Sigmoid colon (tissue), 7 donors: ENCODE results near the gene NANOGP8. TPM values are rescaled to one million over a fixed set of nuclear protein-coding genes. Genes with fewer than 3 reads are reported as not detected.

Source experiments
- DNase-seq: peaks from one replicate; pipeline ENCODE4 v3.0.0-alpha.2; 2019
- H3K27ac ChIP-seq, 4 donors: fragments of 200-600 bp; sonication (generic); one replicate each; pipeline ENCODE4 v1.5.1; 2016 to 2019; ENCODE audit warnings: mild to moderate bottlenecking in 1 of 4
- H3K27me3 ChIP-seq, 3 donors: fragments of 200-600 bp; sonication (generic); one replicate each; pipeline ENCODE4 v1.5.1; 2019; ENCODE audit warnings: mild to moderate bottlenecking in 1 of 3
- H3K36me3 ChIP-seq, 4 donors: fragments of 200-600 bp; sonication (generic); one replicate each; pipeline ENCODE4 v1.5.1; 2016 to 2019
- H3K4me1 ChIP-seq, 4 donors: fragments of 200-600 bp; sonication (generic); one replicate each; pipeline ENCODE4 v1.5.1; 2017 to 2019
- H3K4me3 ChIP-seq, 4 donors: fragments of 200-600 bp; sonication (generic); one replicate each; pipeline ENCODE4 v1.5.1; 2017 to 2019; ENCODE audit warnings: mild to moderate bottlenecking in 2 of 4, moderate library complexity in 1 of 4
- H3K9me3 ChIP-seq, 4 donors: fragments of 200-600 bp in 3 of 4; sonication (generic) in 3 of 4; one replicate each; pipeline versions ENCODE4 v1.5.1 to v1.6.1; 2013 to 2019
- EP300 ChIP-seq, 4 donors: sonication (generic); formaldehyde crosslinking; IDR thresholded peaks; one replicate each; pipeline ENCODE4 v1.6.1; 2017; ENCODE audit warnings: antibody characterized with exemption in 4 of 4
- POLR2A ChIP-seq, 2 donors: fragments of 450-650 bp; IDR thresholded peaks; one replicate each; pipeline ENCODE4 v1.6.1; 2016; ENCODE audit warnings: antibody characterized with exemption in 2 of 2, mild to moderate bottlenecking in 2 of 2, moderate library complexity in 2 of 2
- POLR2AphosphoS5 ChIP-seq, 4 donors: sonication (generic); formaldehyde crosslinking; IDR thresholded peaks; one replicate each; pipeline ENCODE4 v1.6.1; 2017; ENCODE audit warnings: antibody characterized with exemption in 4 of 4
- WGBS, 2 donors: extraction: QIAGEN DNeasy Blood & Tissue Kit; methylation state at CpG; one replicate each; pipeline ENCODE4 v1.1.7; 2013; 5-methylcytosine and 5-hydroxymethylcytosine counted together
- intact Hi-C: fragments of 100-400 bp; cut with DNase I; formaldehyde crosslinking; loops from one replicate; pipeline ENCODE4 v1.15.1; 2023
- polyA plus RNA-seq, 3 donors: library from polyadenylated mRNA; stranded (reverse); fragments of 200-250 nt; gene quantifications; one replicate each; pipeline ENCODE4 v1.2.3, GENCODE V29; 2013
- total RNA-seq, 4 donors: library from RNA; depleted of rRNA; stranded (reverse); fragments of >200 nt; gene quantifications; one replicate each; pipeline ENCODE4 v1.1.0, GENCODE V29; 2016
- TF ChIP-seq, protein P1 (sequence below), 4 experiments: fragments of 450-650 bp in 3 of 4; fragments of 200-600 bp in 1 of 4; IDR thresholded peaks; one replicate each; pipeline ENCODE4 v1.5.1; 2016 to 2019; ENCODE audit warnings: antibody characterized with exemption in 4 of 4, mild to moderate bottlenecking in 3 of 4, moderate library complexity in 2 of 4
- donor health status: healthy with polysubstance abuse.
- donor health status: Bipolar disorder and iron deficiency.
- donor health status: healthy.

NANOGP8 gene
- total and polyA plus RNA-seq, 7 donors = 0.15 to 2.2 (median 1.2) TPM; not detected in 4

DNA sequence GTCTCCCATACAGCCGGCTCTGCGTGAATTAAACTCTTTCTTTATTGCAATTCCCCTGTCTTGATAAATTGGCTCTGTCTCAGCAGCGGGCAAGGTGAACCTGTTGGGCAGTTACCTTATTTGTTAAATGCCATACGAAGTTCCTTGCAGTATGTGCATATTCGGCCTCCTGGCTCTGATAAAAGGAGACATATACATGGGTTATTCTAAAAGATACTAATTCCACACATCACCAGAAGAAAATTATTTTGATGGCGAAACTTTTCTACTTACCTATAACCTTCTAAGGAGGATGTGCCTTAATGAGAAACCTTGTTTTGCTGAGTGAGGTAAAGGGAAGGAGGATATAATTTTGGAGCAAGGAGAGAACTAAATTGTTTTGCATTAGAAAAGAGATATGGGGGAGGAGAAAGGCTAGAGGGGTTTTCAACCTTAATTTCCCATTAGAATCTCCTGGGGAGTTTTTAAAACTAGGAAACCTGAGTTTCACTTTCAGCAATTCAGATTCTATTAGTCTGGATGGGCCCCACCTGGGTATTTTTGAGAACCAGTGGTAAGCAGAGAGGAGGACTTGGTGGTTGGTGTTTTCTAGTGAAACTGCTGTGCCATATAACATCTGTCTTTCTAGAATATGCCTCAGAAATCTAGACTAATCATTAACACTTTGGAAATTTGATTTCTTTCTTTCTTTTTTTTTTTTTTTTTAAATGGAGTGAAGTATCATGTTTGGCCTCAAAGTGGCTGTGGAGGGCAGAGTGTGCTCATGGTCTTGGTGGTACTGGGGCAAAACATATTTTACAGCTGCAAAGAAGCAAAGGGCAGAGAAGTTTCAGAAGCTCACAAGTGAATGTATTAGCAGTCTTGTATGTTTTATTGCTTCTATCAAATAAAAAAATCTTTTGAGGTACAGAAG, 23.0 kb downstream of the NANOGP8 start:
- H3K27me3 ChIP-seq = no peaks in the 10 kb centered on the region
- TF ChIP-seq, protein P1, sequence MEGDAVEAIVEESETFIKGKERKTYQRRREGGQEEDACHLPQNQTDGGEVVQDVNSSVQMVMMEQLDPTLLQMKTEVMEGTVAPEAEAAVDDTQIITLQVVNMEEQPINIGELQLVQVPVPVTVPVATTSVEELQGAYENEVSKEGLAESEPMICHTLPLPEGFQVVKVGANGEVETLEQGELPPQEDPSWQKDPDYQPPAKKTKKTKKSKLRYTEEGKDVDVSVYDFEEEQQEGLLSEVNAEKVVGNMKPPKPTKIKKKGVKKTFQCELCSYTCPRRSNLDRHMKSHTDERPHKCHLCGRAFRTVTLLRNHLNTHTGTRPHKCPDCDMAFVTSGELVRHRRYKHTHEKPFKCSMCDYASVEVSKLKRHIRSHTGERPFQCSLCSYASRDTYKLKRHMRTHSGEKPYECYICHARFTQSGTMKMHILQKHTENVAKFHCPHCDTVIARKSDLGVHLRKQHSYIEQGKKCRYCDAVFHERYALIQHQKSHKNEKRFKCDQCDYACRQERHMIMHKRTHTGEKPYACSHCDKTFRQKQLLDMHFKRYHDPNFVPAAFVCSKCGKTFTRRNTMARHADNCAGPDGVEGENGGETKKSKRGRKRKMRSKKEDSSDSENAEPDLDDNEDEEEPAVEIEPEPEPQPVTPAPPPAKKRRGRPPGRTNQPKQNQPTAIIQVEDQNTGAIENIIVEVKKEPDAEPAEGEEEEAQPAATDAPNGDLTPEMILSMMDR (IDR thresholded peaks at IDR 0.05) = no peak
- TF ChIP-seq POLR2AphosphoS5 (IDR thresholded peaks at IDR 0.05) (no peak), EP300 (IDR thresholded peaks at IDR 0.05) (no peak), POLR2A (IDR thresholded peaks at IDR 0.05) (no peak)
- no peak overlapping the region for H3K4me3 ChIP-seq
- H3K36me3 ChIP-seq = no peaks in the 10 kb centered on the region
- H3K9me3 ChIP-seq = no peaks in the 10 kb centered on the region
- intact Hi-C loops = no loop called here
- DNase-seq = no peak
- 86 to 89% methylated on average over 6 of the region's 6 CpGs for WGBS, 2 donors
- H3K4me1 ChIP-seq = peaks cover 0 to 3% (median 1%) of the 10 kb centered on the region in 4 donors
- H3K27ac ChIP-seq = no peak overlapping the region

DNA sequence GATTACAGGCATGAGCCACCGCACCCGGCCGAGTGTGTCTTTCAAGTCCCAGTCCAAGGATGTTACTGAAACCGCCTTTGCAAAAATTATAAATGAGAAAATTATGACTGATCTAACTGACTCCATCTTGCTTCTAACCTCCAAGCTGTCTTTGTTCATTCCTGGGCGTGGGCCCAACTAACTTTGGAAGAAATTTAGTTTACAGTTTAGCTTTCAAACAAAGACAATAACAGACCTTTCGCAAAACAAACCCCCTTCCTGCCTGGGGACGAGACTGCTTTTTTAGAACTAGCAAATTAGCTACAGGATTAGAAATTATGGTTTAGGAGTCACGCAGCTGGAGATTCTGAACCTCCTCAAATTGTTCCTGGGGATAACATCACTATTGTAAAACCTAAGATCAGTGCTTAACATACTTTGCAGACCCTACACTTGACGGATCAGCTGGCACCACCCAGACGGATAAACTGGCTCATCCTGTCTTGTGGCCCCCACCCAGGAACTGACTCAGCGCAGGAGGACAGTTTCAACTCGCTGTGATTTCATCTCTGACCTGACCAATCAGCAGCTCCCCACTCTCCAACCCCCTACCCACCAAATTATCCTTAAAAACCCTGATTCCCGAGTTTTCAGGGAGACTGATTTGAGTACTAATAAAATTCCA, 23.8 kb downstream of the NANOGP8 start:
- TF ChIP-seq POLR2A (IDR thresholded peaks at IDR 0.05) (no peak), POLR2AphosphoS5 (IDR thresholded peaks at IDR 0.05) (no peak), EP300 (IDR thresholded peaks at IDR 0.05) (no peak)
- TF ChIP-seq, protein P1 (IDR thresholded peaks at IDR 0.05) = no peak
- Histone ChIP-seq H3K27ac (no peak overlapping the region), H3K27me3 (no peaks in the 10 kb centered on the region), H3K36me3 (no peaks in the 10 kb centered on the region), H3K4me1 (no peaks in the 10 kb centered on the region), H3K9me3 (no peaks in the 10 kb centered on the region), H3K4me3 (no peak overlapping the region)
- 69 to 82% methylated on average over 13 of the region's 13 CpGs for WGBS, 2 donors
- DNase-seq = no peak
- intact Hi-C loops = no loop called here

DNA sequence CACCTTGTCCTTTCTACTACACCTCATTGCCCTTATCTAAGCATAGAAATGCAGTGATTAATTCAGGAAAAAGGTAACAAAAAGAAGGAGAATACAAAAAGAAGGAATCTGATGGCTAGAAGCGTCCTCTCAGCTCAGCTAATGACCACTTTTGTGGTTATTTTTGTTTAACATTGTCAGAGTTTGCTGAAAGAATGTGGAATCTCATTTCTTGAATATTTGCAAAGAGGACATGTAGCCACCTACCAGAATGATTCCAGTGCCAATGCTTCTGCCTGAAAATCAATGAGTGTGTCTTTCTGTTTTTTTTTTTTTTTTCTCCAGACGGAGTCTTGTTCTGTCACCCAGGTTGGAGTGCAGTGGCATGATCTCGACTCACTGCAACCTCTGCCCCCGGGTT, 24.5 kb downstream of the NANOGP8 start:
- H3K27ac ChIP-seq = no peak overlapping the region
- DNase-seq = no peak
- H3K36me3 ChIP-seq = no peaks in the 10 kb centered on the region
- WGBS, 2 donors = 76 to 83% methylated on average over 4 of the region's 4 CpGs
- no peaks in the 10 kb centered on the region for H3K27me3 ChIP-seq
- no peaks in the 10 kb centered on the region for H3K4me1 ChIP-seq
- no peaks in the 10 kb centered on the region for H3K9me3 ChIP-seq
- TF ChIP-seq EP300 (IDR thresholded peaks at IDR 0.05) = no peak
- TF ChIP-seq, protein P1 (IDR thresholded peaks at IDR 0.05) = no peak
- TF ChIP-seq POLR2AphosphoS5 (IDR thresholded peaks at IDR 0.05) = no peak
- no peak for TF ChIP-seq POLR2A (IDR thresholded peaks at IDR 0.05)
- H3K4me3 ChIP-seq = no peak overlapping the region
- intact Hi-C loops = no loop called here

DNA sequence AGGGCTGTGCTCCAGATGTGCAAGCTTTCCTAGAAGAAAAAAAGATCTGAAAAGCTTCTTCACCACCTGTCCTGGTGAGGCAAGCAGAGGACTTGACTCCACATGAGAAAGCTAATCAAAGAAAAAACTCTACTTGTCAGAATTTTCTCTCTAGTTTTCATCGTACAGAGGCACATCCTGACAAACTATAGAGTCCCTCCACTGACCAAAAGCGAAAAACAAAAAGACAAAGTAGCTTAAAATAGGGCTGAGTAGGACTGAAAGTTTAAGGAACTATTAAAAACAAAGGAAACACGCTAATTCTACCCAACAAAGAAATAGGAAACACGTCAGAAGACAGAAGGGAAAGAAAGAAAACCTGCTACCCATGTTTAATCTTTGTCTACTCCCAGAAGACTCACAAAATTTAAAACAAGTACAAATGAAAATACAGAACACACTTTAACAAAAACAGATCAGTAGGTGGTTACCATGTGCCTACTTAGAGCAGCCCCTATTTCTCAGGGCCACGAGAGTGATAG, 26.5 kb downstream of the NANOGP8 start:
- Histone ChIP-seq H3K4me3 (no peak overlapping the region), H3K36me3 (no peaks in the 10 kb centered on the region), H3K27ac (no peak overlapping the region), H3K27me3 (no peaks in the 10 kb centered on the region), H3K9me3 (no peaks in the 10 kb centered on the region), H3K4me1 (no peaks in the 10 kb centered on the region)
- no peak for TF ChIP-seq POLR2A (IDR thresholded peaks at IDR 0.05)
- 53 to 65% methylated on average over 5 of the region's 5 CpGs for WGBS, 2 donors
- intact Hi-C loops = no loop called here
- no peak for DNase-seq

DNA sequence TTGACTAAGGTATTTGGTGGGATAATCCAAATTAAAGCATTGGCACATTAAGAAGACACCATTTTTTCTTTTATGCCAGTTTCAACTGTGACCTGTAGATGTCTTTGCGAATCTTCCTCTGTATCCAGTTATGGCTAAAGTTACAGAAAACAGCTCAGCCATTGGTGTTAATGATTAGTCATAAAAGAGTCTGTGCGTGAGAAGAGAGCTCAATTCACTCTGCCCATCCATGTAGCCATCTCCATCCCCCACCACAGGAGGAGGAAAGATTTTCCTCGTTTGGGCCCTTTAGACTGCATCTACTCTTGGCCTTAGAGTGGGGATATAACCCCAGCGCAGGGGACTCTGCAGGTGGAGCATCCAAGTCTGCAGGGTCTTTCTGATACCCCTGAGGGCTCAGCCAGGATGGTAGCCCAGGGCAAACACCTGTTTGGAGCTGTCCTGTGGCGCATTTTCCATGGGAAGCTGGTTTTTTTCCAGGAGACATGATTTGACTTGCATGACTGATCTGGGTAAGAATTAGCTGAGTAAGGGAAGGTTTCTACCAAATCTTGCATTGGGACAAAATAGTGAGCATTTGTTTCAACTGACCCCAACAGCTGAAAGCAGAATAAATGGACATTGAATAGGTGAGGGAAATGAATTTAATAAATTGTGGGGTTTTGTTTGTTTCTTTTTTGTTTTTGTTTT, 29.5 kb downstream of the NANOGP8 start:
- Histone ChIP-seq H3K9me3 (no peaks in the 10 kb centered on the region), H3K27me3 (no peaks in the 10 kb centered on the region), H3K36me3 (no peaks in the 10 kb centered on the region), H3K4me1 (no peaks in the 10 kb centered on the region), H3K4me3 (no peak overlapping the region), H3K27ac (no peak overlapping the region)
- intact Hi-C loops = no loop called here
- no peak for DNase-seq
- TF ChIP-seq POLR2A (IDR thresholded peaks at IDR 0.05) (no peak), EP300 (IDR thresholded peaks at IDR 0.05) (no peak), POLR2AphosphoS5 (IDR thresholded peaks at IDR 0.05) (no peak)
- TF ChIP-seq, protein P1 (IDR thresholded peaks at IDR 0.05) = no peak
- 89% methylated on average over 5 of the region's 5 CpGs for WGBS, 2 donors
